ENCODE measurements around the gene ENO2. TPM values are rescaled to one million over a fixed set of nuclear protein-coding genes. Genes with fewer than 3 reads are reported as not detected.

The ENO2 gene
- total RNA-seq, 1 donor from 2014 or later = 12.0 TPM

DNA sequence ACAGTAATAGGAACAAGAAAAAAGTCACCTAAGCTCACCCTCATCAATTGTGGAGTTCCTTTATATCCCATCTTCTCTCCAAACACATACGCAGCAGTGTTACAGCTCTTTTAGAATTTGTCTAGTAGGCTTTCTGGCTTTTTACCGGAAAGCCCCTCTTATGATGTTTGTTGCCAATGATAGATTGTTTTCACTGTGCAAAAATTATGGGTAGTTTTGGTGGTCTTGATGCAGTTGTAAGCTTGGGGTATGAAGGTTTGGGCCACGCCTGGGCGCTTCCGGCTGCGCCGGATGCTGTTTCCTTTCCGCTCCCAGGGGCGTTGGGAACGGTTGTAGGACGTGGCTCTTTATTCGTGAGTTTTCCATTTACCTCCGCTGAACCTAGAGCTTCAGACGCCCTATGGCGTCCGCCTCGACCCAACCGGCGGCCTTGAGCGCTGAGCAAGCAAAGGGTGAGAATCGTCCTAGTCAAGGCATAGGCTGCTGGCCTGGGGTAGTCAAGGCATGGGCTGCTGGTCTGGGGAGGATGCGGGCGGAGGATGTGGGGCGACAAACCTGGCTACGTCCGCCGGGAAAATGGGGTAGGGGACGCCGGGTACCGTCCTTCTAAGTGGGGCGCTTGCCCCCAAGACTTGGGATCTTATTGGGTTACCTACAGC lies 29.5 kb downstream of the ENO2 start, which contains the start of the genes C12orf57 and RNU7-1:
C12orf57 (plus strand) TSS at position 301 of the 659 bp plus-strand sequence; CDS start at position 401, 100 bp downstream.
RNU7-1 (plus strand) TSS at position 95 of the 659 bp plus-strand sequence.
- DNase-seq = peak; percentile 86
- intact Hi-C loops (cut with micrococcal nuclease) = no loop called here
- peak; percentile 69 for ATAC-seq

DNA sequence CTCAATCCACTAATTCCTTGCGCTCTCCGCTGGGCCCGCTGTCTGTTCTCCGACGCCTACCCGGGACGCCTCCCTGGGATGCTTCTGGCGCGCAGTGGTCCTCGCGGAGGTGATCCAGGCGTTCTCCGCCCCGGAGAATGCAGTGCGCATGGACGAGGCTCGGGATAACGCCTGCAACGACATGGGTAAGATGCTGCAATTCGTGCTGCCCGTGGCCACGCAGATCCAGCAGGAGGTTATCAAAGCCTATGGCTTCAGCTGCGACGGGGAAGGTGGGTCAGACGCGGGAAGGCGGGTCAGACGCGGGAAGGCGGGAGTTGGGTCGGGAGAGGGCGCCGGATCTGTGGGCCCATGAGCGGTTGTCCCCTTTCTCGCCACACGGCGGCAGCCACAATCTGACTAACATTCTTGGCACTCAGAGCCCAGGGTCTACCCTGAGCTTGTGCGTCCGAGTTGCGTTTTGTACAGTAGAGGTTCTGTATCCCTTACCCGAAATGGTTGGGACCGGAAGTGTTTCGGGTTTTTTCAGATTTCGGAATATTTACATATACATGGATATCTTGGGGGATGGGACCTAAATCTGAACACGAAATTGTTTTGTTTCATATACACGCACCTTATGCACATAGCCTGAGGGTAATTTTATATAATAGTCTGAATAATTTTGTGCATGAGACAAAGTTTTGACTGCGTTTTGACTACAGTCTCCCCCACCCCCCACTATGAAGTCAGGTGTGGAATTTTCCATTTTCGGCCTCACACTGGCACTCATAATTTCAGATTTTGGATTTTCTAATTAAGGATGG lies 30.2 kb downstream of the ENO2 start:
- ATAC-seq = peak; percentile 76
- peak; percentile 96 for DNase-seq
- intact Hi-C loops (cut with micrococcal nuclease) = no loop called here

DNA sequence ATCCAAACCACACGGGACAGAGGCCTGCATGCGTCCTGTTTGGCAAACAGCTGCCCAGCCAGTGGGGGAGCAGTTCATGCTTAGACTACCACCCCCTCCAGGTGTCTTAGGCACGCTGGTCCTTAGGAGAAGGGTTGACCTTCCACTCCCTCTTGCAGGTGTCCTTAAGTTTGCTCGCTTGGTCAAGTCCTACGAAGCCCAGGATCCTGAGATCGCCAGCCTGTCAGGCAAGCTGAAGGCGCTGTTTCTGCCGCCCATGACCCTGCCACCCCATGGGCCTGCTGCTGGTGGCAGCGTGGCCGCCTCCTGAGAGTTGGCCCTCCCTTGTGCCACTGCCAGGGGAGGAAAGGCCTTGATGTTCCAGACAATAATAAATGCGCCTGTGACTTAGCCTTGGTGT lies 31.2 kb downstream of the ENO2 start:
- DNase-seq (no peak), ATAC-seq (no peak)
- intact Hi-C loops (cut with micrococcal nuclease) = no loop called here

DNA sequence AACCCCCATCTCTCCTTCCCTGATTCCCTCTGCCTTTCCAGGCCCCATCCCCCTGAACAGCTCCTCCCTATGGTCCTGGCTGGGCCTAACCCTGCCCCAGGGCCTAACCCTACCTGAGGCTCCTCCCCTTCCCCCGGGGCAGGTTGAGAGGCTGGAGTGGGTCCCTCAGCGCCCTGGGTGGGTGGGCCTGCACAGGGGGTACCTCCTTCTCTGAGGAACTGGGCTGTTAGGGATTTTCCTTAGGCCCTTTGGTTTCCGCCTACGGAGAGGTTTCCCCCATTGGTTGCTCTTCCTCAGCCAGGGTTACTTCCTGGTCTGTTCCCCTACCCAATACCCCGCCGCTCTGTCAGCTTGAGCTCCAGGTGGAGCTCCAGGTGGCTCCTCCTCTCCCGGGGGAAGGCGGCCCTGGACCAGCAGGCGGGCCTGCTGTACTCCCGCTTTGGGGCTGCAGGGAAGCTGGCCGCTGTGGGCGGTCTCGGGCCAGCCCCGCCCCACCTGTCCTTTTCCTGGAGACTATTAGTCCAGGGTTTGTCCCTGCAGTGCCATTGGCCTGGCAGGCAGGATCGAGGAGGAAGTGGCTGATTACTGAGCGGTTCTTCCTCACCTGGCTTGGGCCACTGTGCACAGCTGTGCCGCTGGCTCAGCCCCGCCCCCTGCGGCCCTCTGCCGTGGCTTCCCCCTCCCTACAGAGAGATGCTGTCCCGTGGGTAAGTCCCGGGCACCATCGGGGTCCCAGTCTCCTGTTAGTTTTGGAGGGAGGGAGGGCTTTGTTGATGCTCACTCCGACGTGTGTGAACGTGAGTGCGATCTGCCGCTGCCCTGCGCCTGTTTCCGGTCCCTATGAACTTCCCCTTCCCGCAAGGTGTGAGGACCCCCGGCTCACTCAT lies 31.9 kb downstream of the ENO2 start:
- DNase-seq = peak; percentile 68
- intact Hi-C loops (cut with micrococcal nuclease) = no loop called here
- no peak for ATAC-seq

GRCh38 chr12:6946920-6947374 lies 32.6 kb downstream of the ENO2 start:
- DNase-seq (no peak), ATAC-seq (no peak)
- intact Hi-C loops (cut with micrococcal nuclease) = no loop called here

DNA sequence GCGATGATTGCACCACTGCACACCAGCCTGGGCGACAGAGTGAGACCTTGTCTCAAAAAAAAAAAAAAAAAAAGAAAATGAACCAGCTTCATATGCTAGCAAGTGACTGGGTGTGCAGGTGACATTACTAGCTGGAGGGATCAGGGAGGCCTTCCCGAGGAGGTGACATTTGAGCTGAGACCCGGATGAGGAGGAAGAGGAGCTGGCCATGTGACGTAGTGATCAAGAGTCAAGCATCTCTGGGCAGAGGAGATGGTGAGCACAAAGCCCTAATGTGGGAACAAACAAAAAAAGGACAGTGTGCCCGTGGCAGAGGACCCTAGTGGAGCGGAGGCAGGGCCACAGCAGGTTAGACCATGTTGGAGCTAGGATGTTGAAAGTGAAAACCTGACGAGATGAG lies 33.2 kb downstream of the ENO2 start:
- ATAC-seq = no peak
- DNase-seq = peak; percentile 15
- intact Hi-C loops (cut with micrococcal nuclease) = no loop called here

DNA sequence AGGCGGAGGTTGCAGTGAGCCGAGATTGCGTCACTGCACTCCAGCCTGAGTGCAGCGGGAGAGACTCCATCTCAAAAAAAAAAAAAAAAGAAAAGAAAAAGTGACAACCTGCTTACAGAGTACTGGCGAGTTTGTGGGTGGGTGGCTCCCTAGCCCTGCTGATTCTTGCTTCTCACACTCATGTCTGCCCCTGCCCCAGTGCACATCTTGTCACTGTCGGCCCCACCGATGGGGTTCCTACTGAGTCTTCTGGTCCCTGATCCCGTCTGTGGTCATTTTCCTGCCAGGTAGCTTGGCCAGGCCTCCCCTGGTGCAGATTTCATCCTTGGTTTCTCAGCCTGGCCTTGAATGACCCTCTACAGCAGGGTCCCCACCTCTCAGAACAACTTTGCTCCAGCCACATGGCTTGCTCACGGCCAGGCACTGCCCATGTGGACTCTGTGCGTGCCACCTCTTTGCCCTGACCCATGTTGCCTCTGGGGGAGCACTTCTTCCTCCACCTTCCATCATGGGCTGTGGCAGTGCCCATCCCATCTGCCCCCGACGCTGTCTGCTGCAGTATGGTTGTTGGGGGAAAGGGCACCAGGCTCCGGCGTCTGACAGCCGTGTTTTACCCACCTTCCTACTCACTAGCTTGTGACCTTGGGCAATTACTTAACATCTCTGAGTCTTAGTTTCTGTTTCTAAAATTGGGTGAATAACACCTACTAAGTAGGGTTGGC lies 34.7 kb downstream of the ENO2 start:
- intact Hi-C loops (cut with micrococcal nuclease) = no loop called here
- ATAC-seq (no peak), DNase-seq (peak; percentile 24)

GRCh38 chr12:6950401-6950801 lies 36.0 kb downstream of the ENO2 start:
- DNase-seq = peak; percentile 20
- intact Hi-C loops (cut with micrococcal nuclease) = loop anchor here (10.0 kb wide), 1 partner anchor 154 kb away; the partner anchor contains the start of gene C1RL
- no peak for ATAC-seq

DNA sequence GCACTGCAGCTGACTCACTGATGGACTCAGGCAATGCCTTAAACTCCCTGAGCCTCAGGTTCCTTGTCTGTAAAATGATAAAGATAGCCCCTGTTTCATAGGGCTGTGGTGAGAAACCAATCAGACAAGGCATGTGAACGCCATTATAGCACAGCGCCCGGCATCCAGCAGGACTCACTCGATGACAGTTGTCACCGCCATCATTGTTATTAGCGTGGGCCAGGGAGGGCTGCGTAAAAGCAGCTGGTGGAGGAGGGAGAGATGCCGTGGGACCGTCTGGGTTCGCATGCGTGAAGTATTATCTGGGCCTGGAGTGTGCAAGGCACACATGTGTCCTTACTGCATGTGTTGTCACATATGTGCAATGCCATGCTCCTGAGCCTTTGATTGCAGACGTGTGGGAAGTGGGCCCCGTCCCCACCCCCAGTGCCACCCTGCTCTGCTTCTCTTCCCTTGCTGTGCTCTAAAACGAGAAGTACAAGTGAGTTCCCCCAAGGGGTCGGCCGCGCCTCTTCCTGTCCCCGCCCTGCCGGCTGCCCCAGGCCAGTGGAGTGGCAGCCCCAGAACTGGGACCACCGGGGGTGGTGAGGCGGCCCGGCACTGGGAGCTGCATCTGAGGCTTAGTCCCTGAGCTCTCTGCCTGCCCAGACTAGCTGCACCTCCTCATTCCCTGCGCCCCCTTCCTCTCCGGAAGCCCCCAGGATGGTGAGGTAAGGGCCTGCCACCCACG lies 36.6 kb downstream of the ENO2 start, which contains the start of gene PTPN6:
PTPN6 (plus strand) TSS at position 546 of the 730 bp plus-strand sequence; CDS start at position 703, 157 bp downstream.
- intact Hi-C loops (cut with micrococcal nuclease) = loop anchor here (10.0 kb wide), 1 partner anchor 154 kb away; the partner anchor contains the start of gene C1RL
- ATAC-seq = peak; percentile 48
- peak; percentile 80 for DNase-seq

DNA sequence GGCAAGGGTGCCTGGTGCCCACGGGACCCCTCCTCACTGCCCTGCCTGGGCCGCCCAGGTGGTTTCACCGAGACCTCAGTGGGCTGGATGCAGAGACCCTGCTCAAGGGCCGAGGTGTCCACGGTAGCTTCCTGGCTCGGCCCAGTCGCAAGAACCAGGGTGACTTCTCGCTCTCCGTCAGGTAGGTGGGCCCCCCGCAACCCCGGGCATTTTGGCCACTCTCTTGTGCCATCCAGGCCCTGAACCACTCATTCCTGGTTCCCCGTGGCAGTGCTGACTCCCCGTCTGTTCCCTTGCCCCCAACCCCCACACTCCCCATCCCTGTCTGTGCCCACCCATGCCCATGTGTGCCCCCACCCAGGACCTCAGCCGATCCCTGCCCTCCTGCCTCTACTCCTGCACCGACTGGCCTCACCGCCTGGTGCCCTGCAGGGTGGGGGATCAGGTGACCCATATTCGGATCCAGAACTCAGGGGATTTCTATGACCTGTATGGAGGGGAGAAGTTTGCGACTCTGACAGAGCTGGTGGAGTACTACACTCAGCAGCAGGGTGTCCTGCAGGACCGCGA lies 37.3 kb downstream of the ENO2 start:
- intact Hi-C loops (cut with micrococcal nuclease) = loop anchor here (10.0 kb wide), 1 partner anchor 153 kb away; the partner anchor contains the start of gene C1RL
- no peak for ATAC-seq
- peak; percentile 16 for DNase-seq

GRCh38 chr12:6952121-6952862 lies 37.9 kb downstream of the ENO2 start:
- intact Hi-C loops (cut with micrococcal nuclease) = loop anchor here (10.0 kb wide), 1 partner anchor 153 kb away; the partner anchor contains the start of gene C1RL
- DNase-seq (no peak), ATAC-seq (no peak)

GRCh38 chr12:6952863-6953441 lies 38.6 kb downstream of the ENO2 start:
- peak; percentile 20 for DNase-seq
- intact Hi-C loops (cut with micrococcal nuclease) = loop anchor here (10.0 kb wide), 1 partner anchor 152 kb away; the partner anchor contains the start of gene C1RL

DNA sequence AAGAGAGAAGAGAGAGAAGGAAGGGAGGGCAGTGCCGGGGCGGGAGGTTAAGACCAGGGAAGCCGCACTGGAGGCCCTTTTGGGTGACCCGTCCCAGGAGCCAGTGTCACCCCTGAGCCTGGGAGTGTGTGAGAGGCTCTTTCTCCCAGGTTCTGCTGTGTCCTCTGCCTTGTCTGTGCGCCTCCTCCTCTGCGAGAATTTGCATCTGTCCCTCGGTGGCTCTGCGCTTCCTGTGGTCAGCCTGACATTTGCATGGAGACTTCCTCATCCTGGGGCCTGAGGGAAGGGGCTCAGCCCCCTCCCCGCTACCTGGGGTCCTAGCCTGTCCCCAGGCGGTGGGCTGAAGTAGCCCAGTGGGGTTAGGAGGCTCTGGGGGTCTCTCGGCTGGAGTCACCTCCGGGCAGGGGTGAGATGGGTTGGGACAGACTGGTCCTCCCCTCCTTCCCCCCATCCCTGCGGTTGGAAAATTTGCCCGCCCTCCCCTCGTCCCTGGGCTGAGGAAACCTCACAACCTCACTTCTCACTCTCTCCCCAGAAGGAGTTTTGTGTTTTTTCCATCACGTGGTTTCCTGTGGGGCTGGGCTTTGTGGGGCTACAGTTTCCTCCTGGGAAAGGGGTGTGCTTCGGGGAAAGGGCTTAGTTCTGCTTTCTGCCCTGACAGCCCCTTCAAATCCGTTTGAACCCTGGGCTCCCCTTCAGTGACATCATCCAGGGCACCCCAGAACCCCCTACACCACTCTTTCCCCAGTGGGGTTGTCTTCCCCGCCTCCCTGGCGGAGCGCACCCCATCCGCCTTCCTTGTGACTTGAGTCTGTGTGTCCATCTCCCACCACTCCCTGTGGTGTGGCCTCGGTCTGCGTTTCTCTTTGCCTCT lies 39.3 kb downstream of the ENO2 start:
- DNase-seq (peak; percentile 53), ATAC-seq (peak; percentile 66)
- intact Hi-C loops (cut with micrococcal nuclease) = loop anchor here (10.0 kb wide), 1 partner anchor 151 kb away; the partner anchor contains the start of gene C1RL

More at GRCh38 chr12:6952863-6953441, 38.6 kb downstream of the ENO2 start:
- no peak for ATAC-seq

DNA sequence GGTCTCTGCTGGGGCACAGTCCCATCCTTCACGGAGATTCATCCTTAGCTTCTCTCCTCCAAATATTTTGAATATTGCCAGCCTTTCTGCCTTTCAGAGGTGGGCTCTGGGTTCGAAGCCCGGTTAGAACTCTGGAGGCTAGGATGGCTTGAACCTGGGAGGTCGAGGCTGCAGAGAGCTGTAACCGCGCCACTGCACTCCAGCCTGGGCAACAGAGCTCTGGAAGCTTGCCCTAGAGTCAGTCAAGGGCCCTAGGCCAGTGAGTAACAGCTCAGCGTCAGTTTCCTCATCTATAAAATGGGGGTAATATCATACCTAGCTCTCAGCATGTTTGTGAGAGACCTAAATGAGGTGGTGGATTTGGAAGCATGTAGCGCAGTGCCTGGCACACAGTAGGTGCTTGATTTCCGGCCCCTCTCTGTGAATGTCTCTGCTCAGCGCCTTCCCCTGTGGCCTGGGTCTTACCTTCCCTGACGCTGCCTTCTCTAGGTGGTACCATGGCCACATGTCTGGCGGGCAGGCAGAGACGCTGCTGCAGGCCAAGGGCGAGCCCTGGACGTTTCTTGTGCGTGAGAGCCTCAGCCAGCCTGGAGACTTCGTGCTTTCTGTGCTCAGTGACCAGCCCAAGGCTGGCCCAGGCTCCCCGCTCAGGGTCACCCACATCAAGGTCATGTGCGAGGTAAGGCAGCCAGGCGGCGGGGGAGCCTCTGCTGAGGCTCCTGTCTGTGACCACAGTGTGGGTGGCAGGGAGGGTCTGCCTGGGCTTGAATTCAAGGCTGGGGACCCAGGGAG lies 40.1 kb downstream of the ENO2 start:
- intact Hi-C loops (cut with micrococcal nuclease) = loop anchor here (10.0 kb wide), 1 partner anchor 150 kb away; the partner anchor contains the start of gene C1RL
- DNase-seq = peak; percentile 23
- ATAC-seq = no peak

All from left ventricle myocardium superior (tissue), 1 donor.